K562 (cell line): ENCODE data around the gene DEDD. TPM values are rescaled to one million over a fixed set of nuclear protein-coding genes. Genes with fewer than 3 reads are reported as not detected.
A peak's percentile ranks its signal among the peaks of the same experiment; 100 is the strongest.

Experiments
- BCLAF1 ChIP-seq, 2 experiments: fragments of 450-650 bp in 1 of 2; IDR thresholded peaks; 2 replicates each; pipeline ENCODE4 v1.6.1; 2011 to 2017; ENCODE audit warnings: low read depth in 2 of 2, antibody characterized with exemption in 1 of 2, borderline replicate concordance in 1 of 2, low read length in 1 of 2, mild to moderate bottlenecking in 1 of 2, mixed read lengths in 1 of 2; ENCODE audit not compliant: control insufficient read depth in 1 of 2
- BRD9 ChIP-seq: fragments of 450-650 bp; IDR thresholded peaks from 2 replicates; pipeline ENCODE4 v1.6.1; 2018; ENCODE audit warnings: low read depth; ENCODE audit not compliant: partially characterized antibody
- CUX1 ChIP-seq: fragments of 200-800 bp; sonication (Bioruptor generic); IDR thresholded peaks from 2 replicates; pipeline ENCODE4 v1.6.1; 2016; ENCODE audit warnings: missing genetic modification characterization, missing compliant biosample characterization
- HNRNPH1 ChIP-seq: fragments of 200-400 bp; formaldehyde crosslinking; optimal IDR thresholded peaks from 2 replicates; pipeline ENCODE3; 2017; ENCODE audit warnings: low read depth, mild to moderate bottlenecking, low read length, moderate library complexity
- MBD2 ChIP-seq: sonication (generic); IDR thresholded peaks from 2 replicates; pipeline ENCODE4 v1.6.1; 2016; ENCODE audit warnings: low read depth, borderline replicate concordance
- MEIS2 ChIP-seq: fragments of 450-650 bp; IDR thresholded peaks from 2 replicates; pipeline ENCODE4 v1.6.1; 2014; ENCODE audit warnings: mild to moderate bottlenecking; ENCODE audit not compliant: partially characterized antibody
- MLLT1 ChIP-seq, 2 experiments: fragments of 450-650 bp; IDR thresholded peaks; 2 replicates each; pipeline ENCODE4 v1.6.1; 2016
- MYC ChIP-seq, 2 experiments: fragments of 250-450 bp in 1 of 2; sonication (Bioruptor Pico) in 1 of 2; IDR thresholded peaks; 2 replicates each; pipeline versions ENCODE4 v1.5.1 to v1.6.1; 2012 to 2021; ENCODE audit warnings: low read depth in 2 of 2, borderline replicate concordance in 1 of 2, improper control_type of control experiment in 1 of 2, low read length in 1 of 2, mild to moderate bottlenecking in 1 of 2, moderate library complexity in 1 of 2
- POLR2B ChIP-seq: fragments of 450-650 bp; IDR thresholded peaks from 2 replicates; pipeline ENCODE4 v1.6.1; 2018; ENCODE audit warnings: low read depth; ENCODE audit not compliant: partially characterized antibody
- POU5F1 ChIP-seq: fragments of 150-350 bp; IDR thresholded peaks from 2 replicates; pipeline ENCODE4 v1.6.1; 2014; ENCODE audit warnings: borderline replicate concordance, low read length, low read depth, mild to moderate bottlenecking; ENCODE audit not compliant: partially characterized antibody
- THAP12 ChIP-seq: fragments of 250-450 bp; sonication (Bioruptor Pico); IDR thresholded peaks from 2 replicates; pipeline ENCODE4 v1.9.0; 2021; ENCODE audit warnings: mild to moderate bottlenecking, inconsistent platforms
- polyA plus RNA-seq, 8 experiments: library from polyadenylated mRNA; depleted of rRNA in 4 of 8; stranded (reverse) in 5 of 8; unstranded in 3 of 8; fragments of >200 nt; fragmentation: Nextera tagmentation in 2 of 8; fragmentation: Illumina TruSeq in 1 of 8; extraction: Ambion mirVana in 2 of 8; extraction: Trizol in 1 of 8; gene quantifications; 2 replicates each; pipeline versions ENCODE4 v1.2.1 to v1.2.3, GENCODE V29; 2011 to 2014; ENCODE audit warnings: inconsistent platforms in 1 of 8, missing spikeins in 1 of 8
- total RNA-seq, 7 experiments: library from RNA; depleted of rRNA in 6 of 7; stranded (reverse); fragments of >200 nt in 6 of 7; fragmentation: Illumina TruSeq in 2 of 7; extraction: Trizol in 2 of 7; gene quantifications; 2 replicates each; pipeline versions ENCODE4 v1.2.1 to v1.2.3, GENCODE V29; 2011 to 2021; ENCODE audit warnings: low replicate concordance in 1 of 7

Gene DEDD
- total and polyA plus RNA-seq, 9 of the 15 experiments (the other 6 are each of a cell fraction or from before 2014, with no cell fraction given): 11.6 to 41.0 (median 16.8) TPM

- no peak; the same call in 1 of the 2 replicates for TF ChIP-seq CUX1 (CRISPR knock-in tag)
- TF ChIP-seq BCLAF1 (IDR thresholded peaks at IDR 0.05; ENCODE audit: borderline replicate concordance in 1 of 2, control insufficient read depth in 1 of 2, low read depth in 2 of 2, low read length in 1 of 2): 0 out of 4 replicates have a peak, but pooled peaks of 1 of the 2 experiments have one; percentile 48
- TF ChIP-seq MYC (IDR thresholded peaks at IDR 0.05; ENCODE audit: low read depth, low read length): peak; percentile 86; the same call in 1 of the 2 replicates
- peak; percentile 71; the same call in 1 of the 2 replicates for TF ChIP-seq MYC (CRISPR knock-in tag; IDR thresholded peaks at IDR 0.05; ENCODE audit: borderline replicate concordance, low read depth)
- peak; percentile 64; the same call in 1 of the 2 replicates for TF ChIP-seq THAP12 (CRISPR knock-in tag)
- TF ChIP-seq BRD9: peak; percentile 69
- TF ChIP-seq POLR2B: peak; percentile 91
- TF ChIP-seq HNRNPH1: no peak
- TF ChIP-seq MBD2: peak; percentile 79
- peak; percentile 29 for TF ChIP-seq MEIS2
- peak; percentile 34 to 54; a peak in 1 of 4 replicates for TF ChIP-seq MLLT1 (IDR thresholded peaks at IDR 0.05)
- TF ChIP-seq POU5F1: peak; percentile 28
These were observed 33.5 kb upstream of the DEDD start, which contains the start of gene PPOX (continued) for GRCh38 chr1:161165742-161166668.
